HG02623 (cell line): ENCODE measurements around the gene NSDHL.

ENCODE experiments used
- ATAC-seq: cut with Tn5 transposase; IDR thresholded peaks from one replicate; pipeline ENCODE4 v1.9.1; 2021; ENCODE audit warnings: moderate library complexity; ENCODE audit not compliant: unreplicated experiment

Gene NSDHL

DNA sequence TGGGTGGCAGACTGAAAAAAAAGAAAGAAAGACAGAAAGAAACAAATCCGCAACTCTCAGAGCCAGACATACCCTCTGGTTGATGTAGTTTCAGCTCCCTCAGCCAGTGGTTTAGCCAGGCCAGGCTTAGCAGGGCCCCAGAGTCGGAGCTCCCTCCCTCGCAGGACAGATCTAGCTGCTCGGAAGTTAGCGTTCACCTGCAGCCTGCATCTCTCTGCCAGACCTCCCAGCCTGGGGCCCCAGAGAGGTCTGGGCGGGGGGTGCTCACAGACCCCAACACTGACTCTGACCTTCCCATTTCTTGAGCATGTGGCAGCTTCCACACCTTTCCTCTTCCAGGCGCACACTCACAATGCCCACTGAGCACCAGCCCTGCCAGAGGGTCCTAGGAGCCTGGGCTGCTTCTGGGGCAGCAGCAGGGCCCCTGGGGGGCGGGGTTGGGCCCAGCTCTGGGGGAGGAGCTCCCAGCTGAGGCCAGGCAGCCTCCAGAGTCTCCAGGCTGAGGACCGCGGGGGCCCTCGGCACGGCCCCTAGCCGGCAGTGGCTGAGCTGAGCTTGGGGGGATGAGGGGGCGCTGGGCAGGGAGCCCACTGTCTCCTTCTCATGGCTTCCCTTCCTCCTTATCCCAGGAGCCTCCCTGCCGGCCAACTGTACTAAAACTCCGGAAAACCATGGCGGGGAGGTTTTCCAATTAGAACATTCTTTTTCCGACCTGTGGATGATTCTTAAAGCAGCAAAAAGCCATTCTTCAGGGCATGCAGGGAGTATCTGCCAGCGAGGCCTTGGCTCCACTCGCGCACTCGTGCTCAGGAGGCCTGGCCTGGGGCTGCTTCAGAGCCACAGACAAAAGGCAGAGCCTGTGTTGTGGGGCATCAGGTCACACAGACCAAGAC, 62.4 kb downstream of the NSDHL start:
- ATAC-seq, result no peak

- ATAC-seq, result no peak
These were observed 63.2 kb downstream of the NSDHL start for GRCh38 chrX:152893980-152894610.

GRCh38 chrX:152895121-152895520, 64.3 kb downstream of the NSDHL start:
- no peak for ATAC-seq

DNA sequence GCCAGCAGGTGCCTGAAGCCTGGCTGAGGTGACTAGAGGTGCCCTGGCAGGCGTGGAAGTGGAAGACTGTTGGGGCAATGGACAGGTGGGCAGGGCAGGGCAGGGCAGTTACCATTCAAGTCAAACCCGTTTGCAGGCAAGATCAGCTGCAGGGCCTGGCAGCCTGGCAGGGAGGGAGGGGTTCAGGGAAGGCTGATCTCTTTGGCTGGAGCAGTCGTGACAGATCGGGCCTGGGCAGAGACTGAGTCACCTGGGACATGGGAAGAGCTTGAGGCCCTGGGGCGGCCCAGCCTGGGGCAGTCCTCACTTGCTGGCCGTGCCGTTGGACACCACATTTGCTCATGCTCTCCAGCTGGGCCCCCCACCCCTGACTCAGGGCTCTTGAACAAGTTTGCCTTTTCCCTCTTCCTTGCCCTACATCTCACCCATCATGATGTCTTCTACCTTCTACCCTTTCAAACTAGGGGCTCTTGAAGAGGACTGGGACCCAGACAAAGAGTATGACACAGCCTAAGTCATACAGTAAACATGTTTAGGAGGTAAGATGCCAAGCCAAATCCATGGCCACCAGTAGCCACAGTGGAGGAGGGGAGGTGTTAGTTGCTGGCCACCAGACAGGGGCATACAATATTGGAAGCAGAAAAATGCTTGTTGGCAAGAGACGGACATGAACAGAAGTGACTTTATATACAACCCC, 65.0 kb downstream of the NSDHL start:
- no peak for ATAC-seq

GRCh38 chrX:152896450-152896849, 65.6 kb downstream of the NSDHL start:
- no peak for ATAC-seq

- no peak for ATAC-seq
These were observed 66.6 kb downstream of the NSDHL start, which contains the start of gene ZNF185 for GRCh38 chrX:152897222-152898131. TSS of gene ZNF185 (plus strand) at chrX:152898067. CDS start at chrX:152914490, 16,423 bp downstream.

- ATAC-seq, result no peak
These were observed 67.6 kb downstream of the NSDHL start for GRCh38 chrX:152898442-152898841.

DNA sequence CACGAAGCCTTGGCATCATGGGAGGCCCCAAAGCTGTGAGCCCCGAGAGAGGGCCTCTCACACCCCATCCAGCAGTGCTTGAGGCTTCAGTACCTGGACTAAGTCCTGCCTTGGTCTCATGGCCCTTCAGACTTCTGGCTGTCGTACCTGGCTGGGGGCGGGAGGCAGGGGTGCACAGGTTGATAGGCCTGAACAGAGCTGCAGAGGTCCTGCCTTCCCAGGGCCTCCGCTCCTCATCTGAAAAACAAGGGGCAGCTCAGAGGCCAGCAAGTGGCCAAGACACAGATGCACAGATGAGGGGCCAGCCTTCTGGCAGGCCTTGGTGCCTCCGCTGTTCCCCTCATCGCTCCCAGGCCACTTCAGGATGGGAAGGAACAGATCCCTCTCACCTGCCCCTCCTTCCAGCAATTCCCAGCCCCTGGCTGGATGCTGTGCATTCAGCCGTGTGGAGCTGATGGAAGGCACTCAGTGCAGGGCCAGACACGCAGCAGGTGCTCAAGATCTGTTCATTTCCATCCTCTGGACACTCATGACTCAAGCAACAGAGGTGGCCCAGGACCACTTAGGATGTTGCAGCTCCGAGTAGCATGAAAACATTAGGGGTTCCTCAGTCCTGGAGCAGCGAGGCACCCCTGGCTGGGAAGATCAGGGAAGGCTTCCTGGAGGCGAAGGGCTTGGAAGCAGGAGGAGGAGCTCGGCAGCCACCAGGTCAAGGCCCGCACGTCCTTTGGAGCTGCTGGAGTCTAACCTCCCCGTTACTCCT, 68.4 kb downstream of the NSDHL start:
- ATAC-seq, result no peak

- ATAC-seq, result no peak
These were observed 69.2 kb downstream of the NSDHL start for GRCh38 chrX:152899874-152900719.

DNA sequence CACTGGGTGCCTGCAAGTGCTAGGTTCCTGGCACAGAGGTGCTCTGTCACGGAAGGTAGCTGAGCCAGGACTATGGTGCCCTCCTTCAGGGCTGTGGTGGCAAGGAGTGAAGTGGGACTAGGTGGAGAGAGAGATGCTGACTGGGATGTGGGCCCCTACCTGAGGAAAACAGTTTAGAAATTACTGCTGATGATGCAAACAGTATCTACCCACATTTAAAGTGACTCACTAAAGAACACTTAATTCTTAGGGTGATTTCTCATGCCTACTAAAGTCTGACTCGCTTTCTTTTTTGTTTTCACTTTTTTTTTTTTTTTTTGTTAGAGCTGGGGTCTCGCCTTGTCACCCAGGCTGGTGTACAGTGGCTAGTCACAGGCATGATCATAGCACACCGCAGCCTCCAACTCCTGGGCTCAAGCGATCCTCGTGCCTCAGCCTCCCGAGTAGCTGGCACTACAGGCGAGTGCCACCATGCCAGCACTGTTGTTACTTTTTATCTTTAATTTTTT, 70.1 kb downstream of the NSDHL start:
- ATAC-seq, result no peak

- no peak for ATAC-seq
These were observed 71.1 kb downstream of the NSDHL start for GRCh38 chrX:152901816-152902501.

DNA sequence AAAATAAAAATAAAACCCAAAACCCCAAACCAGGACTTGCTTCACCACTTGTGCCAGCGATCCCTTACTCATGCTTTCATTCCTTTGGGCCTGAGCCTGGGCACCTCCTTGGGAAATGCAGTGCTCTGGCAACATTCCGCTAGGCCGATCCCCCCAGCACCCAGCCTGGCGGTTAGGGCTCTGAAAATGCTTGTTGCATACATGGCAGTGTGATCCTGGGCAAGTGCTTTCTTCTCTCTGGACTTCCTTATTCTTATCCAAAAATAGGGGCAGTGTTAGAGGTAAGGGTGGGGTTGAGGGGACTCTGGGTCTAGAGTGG, 71.6 kb downstream of the NSDHL start:
- no peak for ATAC-seq

GRCh38 chrX:152903589-152903988, 72.7 kb downstream of the NSDHL start:
- no peak for ATAC-seq

GRCh38 chrX:152904151-152905080, 73.6 kb downstream of the NSDHL start:
- ATAC-seq, result no peak

GRCh38 chrX:152905081-152905420, 74.2 kb downstream of the NSDHL start:
- no peak for ATAC-seq

DNA sequence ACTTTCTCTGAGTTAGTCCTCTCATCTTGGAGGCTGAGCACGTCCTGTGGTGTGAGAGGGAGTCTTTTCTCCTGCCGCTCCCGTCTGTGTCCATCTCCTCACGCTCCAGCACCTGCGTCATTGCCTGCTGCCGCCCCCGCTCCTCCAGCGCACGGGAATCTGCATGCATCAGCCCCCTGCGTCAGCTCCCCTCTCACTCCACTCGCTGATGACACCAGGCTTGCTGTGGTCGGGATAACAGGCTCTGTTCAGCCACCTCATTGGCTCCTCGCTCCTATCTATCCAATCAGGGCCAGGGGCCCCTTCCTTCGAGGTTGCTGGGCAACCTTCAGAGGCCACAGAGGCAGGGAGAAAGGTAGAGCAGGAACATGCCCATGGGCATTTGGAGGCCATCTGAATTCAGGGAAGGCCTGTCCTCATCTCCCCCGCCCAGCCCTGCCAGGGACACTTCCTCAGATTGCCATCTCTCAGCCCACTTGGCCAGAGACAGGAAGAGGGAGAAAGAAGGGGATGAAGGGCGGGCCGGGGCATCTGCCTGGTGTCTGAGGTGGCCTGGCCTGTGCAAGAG, 76.3 kb downstream of the NSDHL start:
- ATAC-seq, result no peak

DNA sequence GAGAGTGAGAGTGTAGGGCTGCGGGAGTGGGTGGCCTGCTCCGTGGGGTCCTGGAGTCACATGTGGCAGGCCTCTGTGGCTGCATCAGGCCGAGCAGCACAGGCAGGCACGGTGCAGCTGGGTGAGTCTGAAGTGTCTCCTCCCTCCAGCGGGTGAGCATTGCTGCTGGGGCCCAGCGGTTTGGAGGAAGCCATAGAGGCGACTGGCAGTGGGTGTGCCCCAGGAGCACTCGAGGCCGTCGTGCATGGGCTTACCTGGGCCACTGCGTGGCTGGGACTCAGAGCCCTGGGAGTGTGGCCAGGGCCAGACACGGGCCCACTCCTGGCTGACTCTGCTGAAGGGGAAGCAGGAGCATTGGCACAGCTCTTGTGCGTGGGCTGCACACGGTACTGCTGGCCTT, 77.6 kb downstream of the NSDHL start:
- no peak for ATAC-seq
